Measurements from ENCODE around the gene ADH5.
"Not testable (repeated sequence)": the region's sequence is repeated elsewhere in the genome, so short reads cannot be mapped to it uniquely, and the experiment has no call there.

Gene ADH5

GRCh38 chr4:99067617-99068016, 21.0 kb downstream of the ADH5 start:
- peaks cover 16% of the 10 kb centered on the region for H3K36me3 Mint-ChIP-seq
- H3K4me1 Mint-ChIP-seq: peaks cover 3% of the 10 kb centered on the region
- H3K4me3 Mint-ChIP-seq: no peak overlapping the region
- H3K9me3 Mint-ChIP-seq: no peaks in the 10 kb centered on the region
- H3K27me3 Mint-ChIP-seq: no peaks in the 10 kb centered on the region
- H3K27ac Mint-ChIP-seq: no peak overlapping the region

GRCh38 chr4:99065521-99065920, 23.1 kb downstream of the ADH5 start:
- not testable (repeated sequence) for H3K27me3 Mint-ChIP-seq, H3K9me3 Mint-ChIP-seq, H3K27ac Mint-ChIP-seq, H3K4me1 Mint-ChIP-seq, H3K4me3 Mint-ChIP-seq
- H3K36me3 Mint-ChIP-seq: peaks cover 16% of the 10 kb centered on the region

GRCh38 chr4:99062120-99062519, 26.5 kb downstream of the ADH5 start:
- peak overlapping the region; percentile 47 for H3K27ac Mint-ChIP-seq

GRCh38 chr4:99061048-99061700, 27.4 kb downstream of the ADH5 start:
- H3K4me1 Mint-ChIP-seq: peaks cover 2% of the 10 kb centered on the region
- no peaks in the 10 kb centered on the region for H3K9me3 Mint-ChIP-seq
- H3K27ac Mint-ChIP-seq: no peak overlapping the region
- peaks cover 19% of the 10 kb centered on the region for H3K36me3 Mint-ChIP-seq
- no peaks in the 10 kb centered on the region for H3K27me3 Mint-ChIP-seq
- no peak overlapping the region for H3K4me3 Mint-ChIP-seq

More at GRCh38 chr4:99062120-99062519, 26.5 kb downstream of the ADH5 start:
- H3K36me3 Mint-ChIP-seq: peaks cover 20% of the 10 kb centered on the region
- no peaks in the 10 kb centered on the region for H3K27me3 Mint-ChIP-seq
- H3K9me3 Mint-ChIP-seq: no peaks in the 10 kb centered on the region
- H3K4me3 Mint-ChIP-seq: no peak overlapping the region
- no peaks in the 10 kb centered on the region for H3K4me1 Mint-ChIP-seq

DNA sequence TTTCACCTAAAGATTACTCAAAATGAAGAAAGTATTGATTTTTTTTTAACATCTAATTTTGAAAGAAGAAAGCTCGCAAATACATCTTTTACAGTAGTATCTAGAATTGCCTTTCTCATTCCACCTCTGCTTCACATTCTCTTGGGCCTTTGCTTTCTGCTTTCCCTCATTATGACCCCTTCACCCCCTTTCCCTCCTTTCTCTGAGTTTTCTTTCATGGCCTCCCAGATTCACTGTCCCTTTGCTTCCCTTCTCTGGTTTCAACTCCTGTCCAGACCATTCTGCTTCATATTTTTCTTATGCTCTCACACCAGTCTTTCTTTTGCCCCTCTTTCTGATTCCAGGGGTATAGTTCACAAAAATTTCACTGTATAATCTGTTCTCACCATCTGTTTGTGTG, 29.0 kb downstream of the ADH5 start:
- peaks cover 12% of the 10 kb centered on the region for H3K4me1 Mint-ChIP-seq
- no peak overlapping the region for H3K27ac Mint-ChIP-seq
- H3K36me3 Mint-ChIP-seq: peaks cover 17% of the 10 kb centered on the region
- no peaks in the 10 kb centered on the region for H3K9me3 Mint-ChIP-seq
- no peaks in the 10 kb centered on the region for H3K27me3 Mint-ChIP-seq
- no peak overlapping the region for H3K4me3 Mint-ChIP-seq

- peaks cover 19% of the 10 kb centered on the region for H3K4me1 Mint-ChIP-seq
- H3K9me3 Mint-ChIP-seq: no peaks in the 10 kb centered on the region
- no peak overlapping the region for H3K27ac Mint-ChIP-seq
- H3K36me3 Mint-ChIP-seq: peaks cover 17% of the 10 kb centered on the region
- H3K4me3 Mint-ChIP-seq: no peak overlapping the region
- no peaks in the 10 kb centered on the region for H3K27me3 Mint-ChIP-seq
Observed at GRCh38 chr4:99058228-99058627, 30.4 kb downstream of the ADH5 start.

DNA sequence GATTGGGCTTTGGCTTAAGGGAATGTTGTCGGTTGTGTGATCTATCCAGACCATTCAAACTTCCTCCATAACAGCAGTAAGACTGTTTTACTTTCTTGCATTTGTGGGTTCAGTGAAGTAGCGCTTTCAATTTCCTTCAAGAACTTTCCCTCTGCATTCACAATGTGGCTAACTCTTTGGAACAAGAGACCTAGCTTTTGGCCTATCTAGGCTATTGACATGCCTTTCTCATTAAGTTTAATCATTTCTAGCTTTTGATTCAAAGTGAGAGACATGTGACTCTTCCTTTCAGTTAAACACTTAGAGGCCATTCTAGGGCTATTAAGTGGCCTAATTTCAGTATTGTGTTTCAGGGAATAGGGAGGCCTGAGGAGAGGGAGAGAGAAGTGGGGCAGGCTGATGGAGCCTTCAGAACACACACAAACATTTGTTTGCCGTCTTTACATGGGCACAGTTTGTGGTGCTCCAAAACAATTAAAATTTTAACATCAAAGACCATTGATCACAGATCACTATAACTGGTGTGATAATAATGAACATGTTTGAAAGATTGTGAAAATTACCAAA, 34.1 kb downstream of the ADH5 start:
- Mint-ChIP-seq H3K4me3 (no peak overlapping the region), H3K27ac (no peak overlapping the region), H3K4me1 (peaks cover 30% of the 10 kb centered on the region), H3K27me3 (no peaks in the 10 kb centered on the region), H3K36me3 (peaks cover 15% of the 10 kb centered on the region), H3K9me3 (no peaks in the 10 kb centered on the region)

DNA sequence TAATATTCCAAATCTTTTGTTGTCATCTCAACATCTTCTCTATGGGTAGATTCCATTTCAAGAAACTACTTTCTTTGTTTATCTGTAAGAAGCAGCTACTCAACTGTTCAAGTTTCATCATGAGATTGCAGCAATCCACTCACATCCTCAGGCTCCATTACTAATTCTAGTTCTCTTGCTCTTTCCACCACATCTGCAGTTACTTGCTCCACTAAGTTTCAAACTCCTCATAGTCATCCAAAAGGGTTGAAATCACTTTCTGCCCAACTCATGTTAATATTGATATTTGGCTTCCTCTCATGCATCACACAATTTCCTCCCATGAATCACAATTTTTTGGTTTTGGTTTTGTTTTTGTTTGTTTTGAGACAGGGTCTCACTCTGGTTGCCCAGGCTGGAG, 35.7 kb downstream of the ADH5 start:
- Mint-ChIP-seq H3K36me3 (peaks cover 14% of the 10 kb centered on the region), H3K4me1 (peaks cover 30% of the 10 kb centered on the region), H3K9me3 (no peaks in the 10 kb centered on the region), H3K4me3 (no peak overlapping the region), H3K27ac (peak overlapping the region; percentile 80), H3K27me3 (no peaks in the 10 kb centered on the region)

DNA sequence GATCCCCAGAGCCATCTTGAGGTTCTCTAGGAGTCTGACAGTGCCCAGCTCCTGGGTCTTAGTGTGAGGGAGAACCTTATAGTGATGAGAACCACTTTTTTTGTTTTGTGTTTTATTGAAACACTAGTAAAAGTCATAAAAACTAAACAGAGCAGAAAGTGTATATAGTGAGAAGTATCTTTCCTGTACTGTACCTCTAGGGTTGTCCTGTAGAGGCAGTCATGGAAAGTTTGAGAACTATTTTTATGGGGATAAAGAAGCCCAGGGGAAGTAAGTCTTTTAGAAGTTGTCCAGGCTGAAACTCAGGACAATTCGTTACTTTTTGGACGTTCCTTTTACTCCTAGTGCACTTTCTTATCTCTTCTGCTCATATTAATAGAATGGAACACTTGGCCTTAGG, 40.9 kb downstream of the ADH5 start:
- Mint-ChIP-seq H3K4me1 (peaks cover 25% of the 10 kb centered on the region), H3K9me3 (no peaks in the 10 kb centered on the region), H3K27ac (no peak overlapping the region), H3K36me3 (peaks cover 19% of the 10 kb centered on the region), H3K27me3 (no peaks in the 10 kb centered on the region), H3K4me3 (no peak overlapping the region)

DNA sequence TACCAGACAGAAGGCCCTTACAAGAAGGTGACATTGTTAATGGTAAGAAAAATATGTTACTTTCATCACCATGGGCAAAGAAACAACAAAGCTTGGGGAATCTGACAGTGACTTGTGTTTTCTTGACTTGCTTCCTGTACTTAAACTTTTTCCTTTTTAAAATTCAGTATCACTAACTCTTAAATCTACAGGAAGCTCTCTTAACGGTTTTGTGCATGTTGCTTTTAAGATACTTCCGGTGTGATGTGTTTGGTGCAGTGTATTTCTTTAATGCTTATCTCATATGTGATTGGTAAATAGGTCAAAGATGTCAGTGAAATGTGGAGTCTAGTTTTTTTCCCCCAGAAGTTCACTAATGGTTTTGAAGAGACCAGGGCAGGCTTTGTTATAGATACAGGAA, 45.2 kb downstream of the ADH5 start:
- peaks cover 28% of the 10 kb centered on the region for H3K4me1 Mint-ChIP-seq
- H3K36me3 Mint-ChIP-seq: peaks cover 26% of the 10 kb centered on the region
- no peaks in the 10 kb centered on the region for H3K9me3 Mint-ChIP-seq
- peak overlapping the region; percentile 34 for H3K4me3 Mint-ChIP-seq
- no peaks in the 10 kb centered on the region for H3K27me3 Mint-ChIP-seq
- H3K27ac Mint-ChIP-seq: peak overlapping the region; percentile 77

- H3K9me3 Mint-ChIP-seq: no peaks in the 10 kb centered on the region
- H3K4me3 Mint-ChIP-seq: no peak overlapping the region
- H3K4me1 Mint-ChIP-seq: peaks cover 14% of the 10 kb centered on the region
- H3K27ac Mint-ChIP-seq: no peak overlapping the region
- peaks cover 39% of the 10 kb centered on the region for H3K36me3 Mint-ChIP-seq
- H3K27me3 Mint-ChIP-seq: no peaks in the 10 kb centered on the region
Observed at GRCh38 chr4:99038213-99038612, 50.4 kb downstream of the ADH5 start.

DNA sequence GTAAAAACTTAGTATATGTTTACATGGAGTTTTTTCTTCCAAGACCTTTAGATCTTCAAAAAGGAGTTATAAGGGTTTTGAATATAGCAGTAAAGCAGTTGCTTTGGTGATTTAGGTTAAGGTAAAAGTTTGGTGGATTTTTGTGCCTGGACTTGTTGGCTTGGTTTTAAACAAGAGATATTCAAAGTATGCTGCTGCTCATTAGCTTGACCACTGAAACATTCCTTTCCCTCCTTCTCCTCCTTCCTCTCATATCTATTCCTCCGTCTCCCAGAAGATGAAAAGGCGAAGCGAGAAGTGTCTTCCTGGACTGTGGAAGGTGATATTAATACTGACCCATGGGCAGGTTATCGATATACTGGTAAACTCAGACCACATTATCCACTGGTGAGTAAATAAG, 54.6 kb downstream of the ADH5 start:
- Mint-ChIP-seq H3K36me3 (peaks cover 39% of the 10 kb centered on the region), H3K9me3 (no peaks in the 10 kb centered on the region), H3K27ac (no peak overlapping the region), H3K4me3 (no peak overlapping the region), H3K27me3 (no peaks in the 10 kb centered on the region), H3K4me1 (peaks cover 27% of the 10 kb centered on the region)

GRCh38 chr4:99029852-99030251, 58.7 kb downstream of the ADH5 start:
- Mint-ChIP-seq H3K27ac (peak overlapping the region; percentile 3), H3K36me3 (peaks cover 16% of the 10 kb centered on the region), H3K4me1 (peaks cover 62% of the 10 kb centered on the region), H3K9me3 (no peaks in the 10 kb centered on the region), H3K4me3 (no peak overlapping the region), H3K27me3 (no peaks in the 10 kb centered on the region)

GRCh38 chr4:99029018-99029735, 59.4 kb downstream of the ADH5 start:
- H3K27ac Mint-ChIP-seq: no peak overlapping the region

DNA sequence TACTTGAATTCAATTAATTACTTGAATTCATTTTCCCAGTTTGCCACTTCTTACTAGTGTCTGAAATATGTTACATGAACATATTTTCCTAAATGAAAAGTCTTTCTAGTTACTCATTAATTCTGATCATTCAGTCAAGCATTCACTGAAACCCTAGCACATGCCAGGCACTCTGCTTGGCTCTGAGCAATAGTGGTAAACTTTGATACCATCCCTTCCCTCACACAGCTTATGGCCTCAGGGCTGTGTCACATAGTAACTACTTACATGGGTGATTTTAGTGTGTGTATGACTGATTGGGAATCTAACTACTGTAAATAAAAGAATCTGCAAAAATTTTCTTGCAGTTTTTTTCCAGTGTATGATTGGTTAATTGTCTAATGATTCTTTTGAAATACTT, 60.4 kb downstream of the ADH5 start:
- no peak overlapping the region for H3K27ac Mint-ChIP-seq
- H3K36me3 Mint-ChIP-seq: peaks cover 9% of the 10 kb centered on the region
- no peak overlapping the region for H3K4me3 Mint-ChIP-seq
- H3K4me1 Mint-ChIP-seq: peaks cover 78% of the 10 kb centered on the region
- H3K27me3 Mint-ChIP-seq: no peaks in the 10 kb centered on the region
- no peaks in the 10 kb centered on the region for H3K9me3 Mint-ChIP-seq

More at GRCh38 chr4:99029018-99029735, 59.4 kb downstream of the ADH5 start:
- H3K27me3 Mint-ChIP-seq: no peaks in the 10 kb centered on the region
- H3K36me3 Mint-ChIP-seq: peaks cover 12% of the 10 kb centered on the region
- H3K4me3 Mint-ChIP-seq: no peak overlapping the region
- no peaks in the 10 kb centered on the region for H3K9me3 Mint-ChIP-seq
- peaks cover 69% of the 10 kb centered on the region for H3K4me1 Mint-ChIP-seq

- Mint-ChIP-seq H3K36me3 (peaks cover 6% of the 10 kb centered on the region), H3K4me1 (peaks cover 82% of the 10 kb centered on the region), H3K27ac (peak overlapping the region; percentile 46), H3K9me3 (no peaks in the 10 kb centered on the region), H3K27me3 (no peaks in the 10 kb centered on the region), H3K4me3 (no peak overlapping the region)
Observed at GRCh38 chr4:99027304-99027703, 61.3 kb downstream of the ADH5 start.
